Measurements from ENCODE around the gene ST6GAL1. TPM values are rescaled to one million over a fixed set of nuclear protein-coding genes. Genes with fewer than 3 reads are reported as not detected.
"Not testable (repeated sequence)": the region's sequence is repeated elsewhere in the genome, so short reads cannot be mapped to it uniquely, and the experiment has no call there.

The ST6GAL1 gene
- total RNA-seq, 1 donor from 2014 or later: 59.9 TPM

DNA sequence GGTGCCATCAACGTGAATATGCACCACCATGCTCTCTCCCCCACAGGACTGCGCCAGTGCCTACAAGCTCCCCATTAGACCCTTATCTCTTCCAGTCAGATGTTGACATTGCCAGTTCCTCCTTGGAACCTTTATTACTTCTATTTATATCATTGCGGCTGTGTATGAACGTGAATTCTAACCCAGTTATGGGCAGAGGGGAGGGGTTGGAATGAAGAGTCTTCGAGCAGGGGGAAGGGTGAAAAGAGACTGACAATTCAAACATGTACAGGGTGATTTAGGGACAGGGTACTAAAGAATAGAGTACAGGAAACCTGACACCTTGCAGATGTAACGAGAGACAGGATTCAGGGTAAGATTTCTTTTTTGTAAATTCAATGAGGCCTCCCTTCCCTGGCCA lies 41.8 kb upstream of the ST6GAL1 start:
- no peak overlapping the region for H3K27ac ChIP-seq

DNA sequence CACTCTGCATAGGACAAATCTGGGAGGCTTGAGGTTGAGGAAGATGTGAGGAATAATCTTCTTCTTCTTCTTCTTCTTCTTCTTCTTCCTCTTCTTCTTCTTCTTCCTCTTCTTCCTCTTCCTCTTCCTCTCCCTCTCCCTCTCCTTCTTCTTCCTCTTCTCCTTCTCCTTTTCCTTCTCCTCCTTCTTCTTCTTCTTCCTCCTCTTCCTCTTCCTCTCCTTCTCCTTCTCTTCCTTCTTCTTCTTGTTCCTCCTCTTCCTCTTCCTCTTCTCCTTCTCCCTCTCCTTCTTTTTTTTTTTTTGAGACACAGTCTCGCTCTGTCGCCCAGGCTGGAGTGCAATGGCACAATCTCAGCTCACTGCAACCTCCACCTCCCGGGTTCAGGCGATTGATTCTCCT lies 40.6 kb upstream of the ST6GAL1 start:
- intact Hi-C loops (cut with DNase I); H3K4me1 ChIP-seq; H3K27ac ChIP-seq; DNase-seq (ENCODE audit: low spot score in 2 of 2); H3K4me3 ChIP-seq; H3K27me3 ChIP-seq; H3K36me3 ChIP-seq; H3K9me3 ChIP-seq: not testable (repeated sequence)

More for the DNA sequence above, 41.8 kb upstream of the ST6GAL1 start:
- H3K4me1 ChIP-seq: no peaks in the 10 kb centered on the region
- TF ChIP-seq, protein P1, sequence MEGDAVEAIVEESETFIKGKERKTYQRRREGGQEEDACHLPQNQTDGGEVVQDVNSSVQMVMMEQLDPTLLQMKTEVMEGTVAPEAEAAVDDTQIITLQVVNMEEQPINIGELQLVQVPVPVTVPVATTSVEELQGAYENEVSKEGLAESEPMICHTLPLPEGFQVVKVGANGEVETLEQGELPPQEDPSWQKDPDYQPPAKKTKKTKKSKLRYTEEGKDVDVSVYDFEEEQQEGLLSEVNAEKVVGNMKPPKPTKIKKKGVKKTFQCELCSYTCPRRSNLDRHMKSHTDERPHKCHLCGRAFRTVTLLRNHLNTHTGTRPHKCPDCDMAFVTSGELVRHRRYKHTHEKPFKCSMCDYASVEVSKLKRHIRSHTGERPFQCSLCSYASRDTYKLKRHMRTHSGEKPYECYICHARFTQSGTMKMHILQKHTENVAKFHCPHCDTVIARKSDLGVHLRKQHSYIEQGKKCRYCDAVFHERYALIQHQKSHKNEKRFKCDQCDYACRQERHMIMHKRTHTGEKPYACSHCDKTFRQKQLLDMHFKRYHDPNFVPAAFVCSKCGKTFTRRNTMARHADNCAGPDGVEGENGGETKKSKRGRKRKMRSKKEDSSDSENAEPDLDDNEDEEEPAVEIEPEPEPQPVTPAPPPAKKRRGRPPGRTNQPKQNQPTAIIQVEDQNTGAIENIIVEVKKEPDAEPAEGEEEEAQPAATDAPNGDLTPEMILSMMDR (IDR thresholded peaks at IDR 0.05): no peak
- no peaks in the 10 kb centered on the region for H3K36me3 ChIP-seq
- intact Hi-C loops (cut with DNase I): no loop called here
- H3K4me3 ChIP-seq: no peak overlapping the region
- no peak for DNase-seq (ENCODE audit: low spot score in 2 of 2)
- H3K9me3 ChIP-seq: no peaks in the 10 kb centered on the region
- H3K27me3 ChIP-seq: no peaks in the 10 kb centered on the region

DNA sequence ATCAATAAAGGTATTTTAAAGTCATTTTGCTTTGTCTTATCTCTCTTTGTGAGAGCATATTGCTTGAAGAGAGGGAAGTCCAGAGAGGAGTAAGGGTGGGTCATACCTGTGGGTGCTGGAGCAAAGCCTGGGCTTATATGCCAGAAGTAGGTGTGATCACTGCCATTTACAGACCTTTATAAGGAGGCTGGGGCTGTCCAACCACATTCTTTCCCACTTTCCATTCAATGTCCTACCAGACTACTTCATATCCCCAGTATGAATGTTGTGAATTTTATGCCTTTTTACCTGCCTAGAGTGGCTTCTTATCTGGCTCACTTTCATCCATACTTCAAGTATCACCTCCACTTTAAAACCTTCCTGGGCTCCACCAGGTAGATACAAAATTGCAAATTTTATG lies 39.4 kb upstream of the ST6GAL1 start:
- no peaks in the 10 kb centered on the region for H3K4me1 ChIP-seq
- H3K9me3 ChIP-seq: no peaks in the 10 kb centered on the region
- no peak overlapping the region for H3K27ac ChIP-seq
- no peaks in the 10 kb centered on the region for H3K36me3 ChIP-seq
- H3K4me3 ChIP-seq: no peak overlapping the region
- no peaks in the 10 kb centered on the region for H3K27me3 ChIP-seq
- TF ChIP-seq, protein P1 (IDR thresholded peaks at IDR 0.05): no peak
- intact Hi-C loops (cut with DNase I): no loop called here
- DNase-seq (ENCODE audit: low spot score in 2 of 2): no peak

DNA sequence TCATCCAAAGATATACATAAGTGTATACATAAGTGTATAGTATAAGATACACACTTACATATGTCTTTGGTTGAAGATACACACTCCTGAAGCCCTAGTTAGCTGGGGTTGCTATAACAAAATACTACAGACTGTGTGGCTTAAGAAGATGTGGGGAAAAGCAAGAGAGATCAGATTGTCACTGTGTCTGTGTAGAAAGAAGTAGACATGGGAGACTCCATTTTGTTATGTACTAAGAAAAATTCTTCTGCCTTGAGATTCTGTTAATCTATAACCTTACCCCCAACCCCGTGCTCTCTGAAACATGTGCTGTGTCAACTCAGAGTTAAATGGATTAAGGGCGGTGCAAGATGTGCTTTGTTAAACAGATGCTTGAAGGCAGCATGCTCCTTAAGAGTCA lies 37.3 kb upstream of the ST6GAL1 start:
- DNase-seq (ENCODE audit: low spot score in 2 of 2); intact Hi-C loops (cut with DNase I): not testable (repeated sequence)

DNA sequence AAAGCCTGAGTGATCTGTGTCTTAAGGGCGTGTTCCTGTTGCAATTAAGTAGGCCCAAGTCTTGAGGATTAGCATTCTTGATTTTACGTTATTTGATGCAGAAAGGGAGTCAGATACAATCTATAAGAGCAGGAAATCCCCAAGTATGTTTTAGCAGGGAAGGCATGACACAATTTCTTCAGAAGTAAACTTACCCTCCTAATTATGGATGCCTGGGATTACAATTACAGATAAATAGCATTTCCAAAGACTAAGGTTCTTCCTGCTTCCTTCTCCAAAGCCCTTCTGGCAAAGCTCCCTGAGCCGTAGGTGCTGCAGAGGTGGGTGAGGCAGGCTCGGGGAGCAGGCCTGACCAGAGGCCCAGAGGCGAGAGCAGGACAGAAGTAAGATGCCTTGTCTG lies 34.9 kb upstream of the ST6GAL1 start:
- H3K36me3 ChIP-seq: no peaks in the 10 kb centered on the region
- TF ChIP-seq, protein P1 (IDR thresholded peaks at IDR 0.05): no peak
- no peaks in the 10 kb centered on the region for H3K27me3 ChIP-seq
- intact Hi-C loops (cut with DNase I): no loop called here
- DNase-seq (ENCODE audit: low spot score in 2 of 2): no peak
- H3K9me3 ChIP-seq: no peaks in the 10 kb centered on the region
- H3K4me1 ChIP-seq: no peaks in the 10 kb centered on the region
- H3K27ac ChIP-seq: no peak overlapping the region
- no peak overlapping the region for H3K4me3 ChIP-seq

More for the DNA sequence above, 37.3 kb upstream of the ST6GAL1 start:
- not testable (repeated sequence) for H3K27me3 ChIP-seq, H3K4me3 ChIP-seq, H3K4me1 ChIP-seq, H3K27ac ChIP-seq, H3K36me3 ChIP-seq, H3K9me3 ChIP-seq

DNA sequence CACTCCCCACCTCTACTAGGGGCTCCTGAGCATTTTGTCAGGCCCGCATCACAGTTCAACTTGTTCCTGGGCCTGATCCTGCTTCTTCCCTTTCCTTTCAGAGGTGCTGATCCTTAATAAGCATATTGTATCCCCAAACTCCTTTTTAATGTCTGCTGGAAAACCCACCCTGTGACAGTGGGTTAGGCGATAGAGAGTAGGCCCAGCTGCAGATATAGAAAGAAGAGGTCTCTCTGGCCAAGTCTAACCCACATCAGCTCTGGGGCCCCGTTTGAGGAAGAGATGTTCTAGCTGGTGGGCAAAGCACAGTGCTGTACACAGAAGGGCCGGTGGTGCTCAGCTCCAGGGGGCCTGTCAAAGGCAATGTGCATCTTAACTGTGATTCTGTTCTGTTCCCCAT lies 34.3 kb upstream of the ST6GAL1 start:
- H3K27ac ChIP-seq: no peak overlapping the region
- no peak overlapping the region for H3K4me3 ChIP-seq
- H3K36me3 ChIP-seq: no peaks in the 10 kb centered on the region
- no peak for DNase-seq (ENCODE audit: low spot score in 2 of 2)
- no peaks in the 10 kb centered on the region for H3K9me3 ChIP-seq
- TF ChIP-seq, protein P1 (IDR thresholded peaks at IDR 0.05): no peak
- intact Hi-C loops (cut with DNase I): no loop called here
- no peaks in the 10 kb centered on the region for H3K27me3 ChIP-seq
- peaks cover 0 to under 1% of the 10 kb centered on the region in 2 donors for H3K4me1 ChIP-seq

DNA sequence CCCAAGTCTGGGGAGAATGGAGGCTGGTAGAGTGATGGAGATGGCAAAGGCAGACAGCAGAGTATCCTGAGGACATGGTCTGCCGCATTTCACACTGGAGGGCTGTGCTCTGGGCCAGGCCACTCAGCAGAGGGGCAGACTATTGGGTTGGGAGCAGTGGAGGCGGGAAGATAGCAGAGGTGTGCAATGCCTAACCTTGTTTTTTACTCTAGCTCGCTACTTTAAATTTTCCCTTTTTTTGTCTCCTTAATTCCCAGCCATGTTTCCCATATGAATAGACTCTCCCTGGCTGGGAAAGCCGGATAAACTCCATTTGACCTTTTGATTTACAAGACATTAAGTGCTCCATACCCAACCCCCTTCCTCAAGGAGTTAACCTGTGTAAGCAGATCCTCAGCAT lies 33.5 kb upstream of the ST6GAL1 start:
- H3K4me1 ChIP-seq: peaks cover 0 to 5% of the 10 kb centered on the region in 2 donors
- H3K36me3 ChIP-seq: no peaks in the 10 kb centered on the region
- DNase-seq (ENCODE audit: low spot score in 2 of 2): no peak
- intact Hi-C loops (cut with DNase I): no loop called here
- TF ChIP-seq, protein P1 (IDR thresholded peaks at IDR 0.05): no peak
- H3K4me3 ChIP-seq: no peak overlapping the region
- no peaks in the 10 kb centered on the region for H3K9me3 ChIP-seq
- H3K27ac ChIP-seq: no peak overlapping the region
- no peaks in the 10 kb centered on the region for H3K27me3 ChIP-seq
